Measurements from ENCODE around the gene NPIPB2. TPM values are rescaled to one million over a fixed set of nuclear protein-coding genes. Genes with fewer than 3 reads are reported as not detected.
A peak's percentile ranks its signal among the peaks of the same experiment; 100 is the strongest.

NPIPB2 gene
- total and polyA plus RNA-seq, 2 of the 13 experiments (the other 11 are each of a cell fraction or from before 2014, with no cell fraction given) = 1.8 to 4.1 TPM

- TF ChIP-seq MLX (CRISPR knock-in tag; IDR thresholded peaks at IDR 0.05) (no peak), KMT2B (CRISPR knock-in tag; IDR thresholded peaks at IDR 0.05) (no peak), EP300 (IDR thresholded peaks at IDR 0.05; ENCODE audit: low read depth in 2 of 2, low read length in 2 of 2) (peak in 1 of 2 experiments; percentile 94; a peak in 3 of 4 replicates), EP300 (CRISPR knock-in tag; IDR thresholded peaks at IDR 0.05; ENCODE audit: borderline replicate concordance) (no peak), NFE2 (CRISPR knock-in tag; IDR thresholded peaks at IDR 0.05) (no peak), ZNF253 (CRISPR knock-in tag; IDR thresholded peaks at IDR 0.05; ENCODE audit: borderline replicate concordance) (no peak), ZNF782 (CRISPR knock-in tag; IDR thresholded peaks at IDR 0.05; ENCODE audit: borderline replicate concordance) (no peak), E2F1 (CRISPR knock-in tag; IDR thresholded peaks at IDR 0.05) (no peak; the same call in 1 of the 2 replicates), POLR2AphosphoS2 (IDR thresholded peaks at IDR 0.05; ENCODE audit: low read depth, low read length) (no peak), POGK (CRISPR knock-in tag; conservative IDR thresholded peaks at IDR 0.05) (peak; percentile 93), PAXIP1 (CRISPR knock-in tag; conservative IDR thresholded peaks at IDR 0.05) (peak; percentile 64), ZFP62 (CRISPR knock-in tag; IDR thresholded peaks at IDR 0.05) (no peak), POGZ (CRISPR knock-in tag; IDR thresholded peaks at IDR 0.05) (no peak), ZNF251 (CRISPR knock-in tag; IDR thresholded peaks at IDR 0.05) (no peak), BATF2 (CRISPR knock-in tag; IDR thresholded peaks at IDR 0.05) (no peak), ZNF619 (CRISPR knock-in tag; IDR thresholded peaks at IDR 0.05) (no peak), LRRFIP1 (CRISPR knock-in tag; conservative IDR thresholded peaks at IDR 0.05) (no peak), ZNF724P (CRISPR knock-in tag; IDR thresholded peaks at IDR 0.05; ENCODE audit: borderline replicate concordance) (no peak), ZNF44 (CRISPR knock-in tag; IDR thresholded peaks at IDR 0.05) (no peak; the same call in 1 of the 2 replicates)
These were observed 25.1 kb downstream of the NPIPB2 start (continued) for GRCh38 chr16:11916524-11917285.
